Measurements from ENCODE around the gene IKBKE. TPM values are rescaled to one million over a fixed set of nuclear protein-coding genes. Genes with fewer than 3 reads are reported as not detected.
A peak's percentile ranks its signal among the peaks of the same experiment; 100 is the strongest.

Gene IKBKE
- total and polyA plus RNA-seq, 4 donors = 4.3 to 10.3 (median 5.2) TPM

- H3K27ac ChIP-seq (ENCODE audit: low read depth in 1 of 2, low read length in 2 of 2) = no peak overlapping the region
- DNase-seq = peak in 1 of 2 donors; percentile 28
Measured at GRCh38 chr1:206501881-206502280, 31.6 kb downstream of the IKBKE start.

DNA sequence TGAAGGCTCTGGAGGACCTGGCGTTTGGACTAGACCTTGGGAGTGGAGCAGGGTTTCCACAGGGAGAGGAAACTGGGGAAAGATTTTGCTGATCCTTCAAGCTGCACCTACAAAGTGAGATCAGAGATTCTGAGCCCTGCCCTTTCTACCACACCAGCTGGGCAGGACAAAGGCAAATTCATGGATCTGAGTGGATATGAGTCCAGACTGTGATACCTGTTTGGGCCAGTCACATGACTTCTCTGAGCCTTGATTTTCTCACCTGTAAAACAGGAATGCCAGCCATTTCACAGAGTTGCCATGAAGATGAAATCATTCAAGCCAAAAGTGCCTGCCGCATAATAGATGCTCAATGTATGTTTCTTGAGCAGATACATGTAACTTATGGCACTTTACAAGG, 32.1 kb downstream of the IKBKE start:
- no peaks in the 10 kb centered on the region for H3K9me3 ChIP-seq (ENCODE audit: control insufficient read depth, low read length)
- H3K27ac ChIP-seq (ENCODE audit: low read depth in 1 of 2, low read length in 2 of 2) = no peak overlapping the region
- no peaks in the 10 kb centered on the region for H3K36me3 ChIP-seq (ENCODE audit: control insufficient read depth in 1 of 2, insufficient read depth in 2 of 2, low read length in 1 of 2)
- peak; percentile 17 to 50 for DNase-seq
- intact Hi-C loops (cut with DNase I) = no loop called here
- no peaks in the 10 kb centered on the region for H3K4me1 ChIP-seq (ENCODE audit: control insufficient read depth in 1 of 2, insufficient read depth in 2 of 2, low read length in 2 of 2)
- ATAC-seq (ENCODE audit: low FRiP score) = no peak
- H3K27me3 ChIP-seq (ENCODE audit: control insufficient read depth in 1 of 2, insufficient read depth in 2 of 2, low read length in 1 of 2) = no peaks in the 10 kb centered on the region
- no peak overlapping the region for H3K4me3 ChIP-seq (ENCODE audit: low read length in 2 of 2)
- WGBS, 2 donors = 92 to 94% methylated on average over 2 of the region's 2 CpGs

More at GRCh38 chr1:206501881-206502280, 31.6 kb downstream of the IKBKE start:
- H3K9me3 ChIP-seq (ENCODE audit: control insufficient read depth, low read length) = no peaks in the 10 kb centered on the region
- H3K4me1 ChIP-seq (ENCODE audit: control insufficient read depth in 1 of 2, insufficient read depth in 2 of 2, low read length in 2 of 2) = no peaks in the 10 kb centered on the region
- ATAC-seq (ENCODE audit: low FRiP score) = no peak
- intact Hi-C loops (cut with DNase I) = no loop called here
- H3K27me3 ChIP-seq (ENCODE audit: control insufficient read depth in 1 of 2, insufficient read depth in 2 of 2, low read length in 1 of 2) = no peaks in the 10 kb centered on the region
- WGBS, 2 donors = 54 to 69% methylated on average over 5 of the region's 5 CpGs
- no peaks in the 10 kb centered on the region for H3K36me3 ChIP-seq (ENCODE audit: control insufficient read depth in 1 of 2, insufficient read depth in 2 of 2, low read length in 1 of 2)
- H3K4me3 ChIP-seq (ENCODE audit: low read length in 2 of 2) = no peak overlapping the region

- no peak for ATAC-seq (ENCODE audit: low FRiP score)
- intact Hi-C loops (cut with DNase I) = no loop called here
- Histone ChIP-seq H3K4me1 (ENCODE audit: control insufficient read depth in 1 of 2, insufficient read depth in 2 of 2, low read length in 2 of 2) (no peaks in the 10 kb centered on the region), H3K9me3 (ENCODE audit: control insufficient read depth, low read length) (no peaks in the 10 kb centered on the region), H3K36me3 (ENCODE audit: control insufficient read depth in 1 of 2, insufficient read depth in 2 of 2, low read length in 1 of 2) (no peaks in the 10 kb centered on the region), H3K27ac (ENCODE audit: low read depth in 1 of 2, low read length in 2 of 2) (no peak overlapping the region), H3K4me3 (ENCODE audit: low read length in 2 of 2) (no peak overlapping the region), H3K27me3 (ENCODE audit: control insufficient read depth in 1 of 2, insufficient read depth in 2 of 2, low read length in 1 of 2) (no peaks in the 10 kb centered on the region)
- 69 to 85% methylated on average over 1 of the region's 1 CpG for WGBS, 2 donors
- DNase-seq = peak in 1 of 2 donors; percentile 23
Measured at GRCh38 chr1:206502812-206503211, 32.5 kb downstream of the IKBKE start.

- intact Hi-C loops (cut with DNase I) = no loop called here
- 54 to 74% methylated on average over 8 of the region's 8 CpGs for WGBS, 2 donors
- no peaks in the 10 kb centered on the region for H3K36me3 ChIP-seq (ENCODE audit: control insufficient read depth in 1 of 2, insufficient read depth in 2 of 2, low read length in 1 of 2)
- no peak overlapping the region for H3K27ac ChIP-seq (ENCODE audit: low read depth in 1 of 2, low read length in 2 of 2)
- ATAC-seq (ENCODE audit: low FRiP score) = peak; percentile 30
- H3K27me3 ChIP-seq (ENCODE audit: control insufficient read depth in 1 of 2, insufficient read depth in 2 of 2, low read length in 1 of 2) = no peaks in the 10 kb centered on the region
- H3K9me3 ChIP-seq (ENCODE audit: control insufficient read depth, low read length) = no peaks in the 10 kb centered on the region
- peak; percentile 85 to 88 for DNase-seq
- H3K4me1 ChIP-seq (ENCODE audit: control insufficient read depth in 1 of 2, insufficient read depth in 2 of 2, low read length in 2 of 2) = no peaks in the 10 kb centered on the region
- H3K4me3 ChIP-seq (ENCODE audit: low read length in 2 of 2) = no peak overlapping the region
Measured at GRCh38 chr1:206503591-206504362, 33.5 kb downstream of the IKBKE start.

DNA sequence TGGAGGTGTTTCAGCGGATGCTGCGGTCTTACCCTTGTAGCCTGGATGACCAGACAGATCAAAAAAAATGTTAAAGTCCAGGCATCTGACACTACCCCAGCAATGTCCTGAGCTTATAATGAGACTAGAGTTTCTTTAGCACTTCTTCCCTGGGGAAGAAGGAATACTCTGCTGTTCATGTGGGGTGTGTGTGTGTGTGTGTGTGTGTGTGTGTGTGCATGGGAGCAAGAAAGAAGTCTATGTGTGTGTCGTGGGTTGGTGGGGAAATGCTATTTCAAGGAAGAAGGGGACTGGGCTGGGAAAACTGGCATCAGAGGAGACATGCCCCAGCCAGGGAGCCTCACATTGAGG, 34.1 kb downstream of the IKBKE start:
- Histone ChIP-seq H3K36me3 (ENCODE audit: control insufficient read depth in 1 of 2, insufficient read depth in 2 of 2, low read length in 1 of 2) (no peaks in the 10 kb centered on the region), H3K4me1 (ENCODE audit: control insufficient read depth in 1 of 2, insufficient read depth in 2 of 2, low read length in 2 of 2) (no peaks in the 10 kb centered on the region), H3K27ac (ENCODE audit: low read depth in 1 of 2, low read length in 2 of 2) (no peak overlapping the region), H3K9me3 (ENCODE audit: control insufficient read depth, low read length) (no peaks in the 10 kb centered on the region), H3K27me3 (ENCODE audit: control insufficient read depth in 1 of 2, insufficient read depth in 2 of 2, low read length in 1 of 2) (no peaks in the 10 kb centered on the region), H3K4me3 (ENCODE audit: low read length in 2 of 2) (no peak overlapping the region)
- peak; percentile 28 to 34 for DNase-seq
- intact Hi-C loops (cut with DNase I) = no loop called here
- 36 to 56% methylated on average over 3 of the region's 3 CpGs for WGBS, 2 donors
- no peak for ATAC-seq (ENCODE audit: low FRiP score)

DNA sequence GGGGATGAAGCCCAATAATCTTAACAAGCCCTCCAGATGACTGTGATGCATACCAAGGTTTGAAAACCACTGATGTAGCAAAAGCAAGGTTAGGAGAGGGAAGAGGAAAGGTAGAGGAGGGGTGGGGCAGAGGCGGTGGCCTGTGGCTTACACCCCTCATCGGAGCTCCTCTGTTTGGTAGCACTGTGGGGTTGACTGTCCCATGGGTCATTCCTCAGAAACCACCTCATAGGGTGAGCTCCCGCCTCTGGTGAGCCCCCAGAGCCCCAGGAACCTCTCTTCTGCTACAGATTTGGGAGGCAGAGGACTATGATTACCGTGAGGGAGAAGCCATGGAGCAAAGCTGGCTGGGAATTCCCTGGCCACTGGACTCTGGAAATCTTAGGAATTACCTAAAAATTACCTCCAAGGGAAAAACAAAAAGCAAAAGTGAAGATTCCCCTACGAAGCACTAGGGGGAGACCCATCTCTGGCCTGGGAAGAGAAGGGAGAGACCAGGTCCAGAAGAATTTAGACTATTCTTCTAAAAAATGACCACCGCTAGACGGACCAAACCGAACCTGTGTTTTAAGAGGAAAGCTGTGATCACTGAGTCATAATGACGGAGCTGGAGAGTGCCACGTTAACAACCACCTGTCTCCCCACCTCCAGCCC, 35.6 kb downstream of the IKBKE start:
- no peaks in the 10 kb centered on the region for H3K36me3 ChIP-seq (ENCODE audit: control insufficient read depth in 1 of 2, insufficient read depth in 2 of 2, low read length in 1 of 2)
- DNase-seq = peak; percentile 28 to 44
- intact Hi-C loops (cut with DNase I) = loop anchor here in 1 of 2 donors (5.0 kb wide), 1 partner anchor 36 kb away; no protein-coding TSS in a partner anchor
- ATAC-seq (ENCODE audit: low FRiP score) = no peak
- no peak overlapping the region for H3K27ac ChIP-seq (ENCODE audit: low read depth in 1 of 2, low read length in 2 of 2)
- no peaks in the 10 kb centered on the region for H3K27me3 ChIP-seq (ENCODE audit: control insufficient read depth in 1 of 2, insufficient read depth in 2 of 2, low read length in 1 of 2)
- no peaks in the 10 kb centered on the region for H3K9me3 ChIP-seq (ENCODE audit: control insufficient read depth, low read length)
- WGBS, 2 donors = 85 to 91% methylated on average over 10 of the region's 10 CpGs
- H3K4me3 ChIP-seq (ENCODE audit: low read length in 2 of 2) = no peak overlapping the region
- H3K4me1 ChIP-seq (ENCODE audit: control insufficient read depth in 1 of 2, insufficient read depth in 2 of 2, low read length in 2 of 2) = no peaks in the 10 kb centered on the region

DNA sequence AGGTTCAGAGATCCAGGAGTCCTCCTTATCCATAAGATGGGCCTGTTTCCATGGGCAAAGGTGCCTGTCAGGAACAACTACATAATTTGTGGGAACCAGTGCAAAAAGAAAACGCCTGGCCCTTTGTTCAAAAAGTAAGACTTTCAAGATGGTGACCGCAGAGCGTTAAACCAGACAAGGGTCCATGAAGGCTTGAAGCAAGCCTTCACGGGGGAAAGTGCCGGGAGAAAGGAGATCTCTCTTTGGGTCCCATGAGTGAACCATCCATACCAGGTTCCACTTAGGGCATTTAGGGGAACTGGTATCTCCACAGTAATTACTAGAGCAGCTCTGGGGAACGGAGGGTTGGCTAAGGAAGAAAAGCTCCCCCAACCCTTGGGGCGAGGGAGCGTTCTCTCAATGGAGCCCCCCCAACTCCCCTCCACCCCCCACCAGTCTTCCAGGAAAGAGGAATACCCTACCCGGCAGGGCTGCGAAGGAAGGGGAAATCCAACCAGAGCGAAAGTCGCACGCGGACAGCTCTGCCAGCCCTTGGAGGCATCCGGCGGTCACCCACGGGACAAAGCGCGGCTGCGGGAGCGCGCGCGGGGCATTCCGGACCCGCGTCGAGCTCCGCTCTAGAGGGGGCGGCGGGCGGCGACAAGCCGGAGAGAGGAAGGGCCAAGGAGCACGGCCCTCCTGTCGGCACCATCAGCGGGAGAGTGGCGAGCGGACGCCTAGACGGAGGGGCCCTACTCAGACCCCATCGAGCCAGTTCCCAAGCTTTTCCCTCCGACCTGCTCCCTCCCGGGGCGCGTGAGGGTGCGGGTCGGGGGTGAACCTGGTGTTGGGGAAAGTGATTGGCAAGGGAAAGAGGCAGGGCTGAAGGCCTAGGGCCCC, 36.4 kb downstream of the IKBKE start:
- intact Hi-C loops (cut with DNase I) = loop anchor here in 1 of 2 donors (5.0 kb wide), 1 partner anchor 36 kb away; no protein-coding TSS in a partner anchor
- Histone ChIP-seq H3K36me3 (ENCODE audit: control insufficient read depth in 1 of 2, insufficient read depth in 2 of 2, low read length in 1 of 2) (no peaks in the 10 kb centered on the region), H3K9me3 (ENCODE audit: control insufficient read depth, low read length) (no peaks in the 10 kb centered on the region), H3K27ac (ENCODE audit: low read depth in 1 of 2, low read length in 2 of 2) (peak overlapping the region in 1 of 2 donors; percentile 4), H3K4me1 (ENCODE audit: control insufficient read depth in 1 of 2, insufficient read depth in 2 of 2, low read length in 2 of 2) (no peaks in the 10 kb centered on the region), H3K4me3 (ENCODE audit: low read length in 2 of 2) (peak overlapping the region; percentile 48 to 90), H3K27me3 (ENCODE audit: control insufficient read depth in 1 of 2, insufficient read depth in 2 of 2, low read length in 1 of 2) (no peaks in the 10 kb centered on the region)
- DNase-seq = peak; percentile 67 to 80
- WGBS, 2 donors = 15% methylated on average over 48 of the region's 48 CpGs
- peak; percentile 16 for ATAC-seq (ENCODE audit: low FRiP score)

GRCh38 chr1:206507284-206508129, 37.2 kb downstream of the IKBKE start, which contains the start of gene RASSF5:
Gene RASSF5, plus strand, starts transcription at chr1:206507531. Its CDS starts 72 bp downstream, at chr1:206507603.
- Histone ChIP-seq H3K4me1 (ENCODE audit: control insufficient read depth in 1 of 2, insufficient read depth in 2 of 2, low read length in 2 of 2) (no peaks in the 10 kb centered on the region), H3K9me3 (ENCODE audit: control insufficient read depth, low read length) (no peaks in the 10 kb centered on the region), H3K27me3 (ENCODE audit: control insufficient read depth in 1 of 2, insufficient read depth in 2 of 2, low read length in 1 of 2) (no peaks in the 10 kb centered on the region), H3K36me3 (ENCODE audit: control insufficient read depth in 1 of 2, insufficient read depth in 2 of 2, low read length in 1 of 2) (no peaks in the 10 kb centered on the region), H3K27ac (ENCODE audit: low read depth in 1 of 2, low read length in 2 of 2) (peak within 1 kb of the TSS in 1 of 2 donors; percentile 4), H3K4me3 (ENCODE audit: low read length in 2 of 2) (peak within 1 kb of the TSS; percentile 48 to 90)
- DNase-seq = peak; percentile 92 to 96
- peak; percentile 87 for ATAC-seq (ENCODE audit: low FRiP score)
- intact Hi-C loops (cut with DNase I) = loop anchor here in 1 of 2 donors (5.0 kb wide), 1 partner anchor 35 kb away; no protein-coding TSS in a partner anchor
- 3 to 4% methylated on average over 59 to 97 of the region's 97 CpGs for WGBS, 2 donors
